HFFc6 (cell line): ENCODE measurements around the gene GTF3C5. TPM values are rescaled to one million over a fixed set of nuclear protein-coding genes. Genes with fewer than 3 reads are reported as not detected.

Source experiments
- DNase-seq: peaks from one replicate; pipeline ENCODE4 v3.0.0-alpha.2; 2018
- H3K27ac Mint-ChIP-seq: 2 replicates; pipeline ENCODE4 v1.8.0; 2020; ENCODE audit warnings: mild to moderate bottlenecking, mixed read lengths
- H3K27me3 Mint-ChIP-seq: 2 replicates; pipeline ENCODE4 v1.8.0; 2021; ENCODE audit warnings: mild to moderate bottlenecking, moderate library complexity, mixed read lengths; ENCODE audit not compliant: insufficient read depth
- H3K36me3 Mint-ChIP-seq: 2 replicates; pipeline ENCODE4 v1.8.0; 2021; ENCODE audit warnings: low read depth, mixed read lengths
- H3K4me1 Mint-ChIP-seq: 2 replicates; pipeline ENCODE4 v1.8.0; 2020; ENCODE audit warnings: low read depth, mixed read lengths
- H3K4me3 Mint-ChIP-seq: 2 replicates; pipeline ENCODE4 v1.8.0; 2020; ENCODE audit warnings: mild to moderate bottlenecking, moderate library complexity, mixed read lengths
- H3K9me3 Mint-ChIP-seq: 2 replicates; pipeline ENCODE4 v1.8.0; 2020; ENCODE audit warnings: mild to moderate bottlenecking, mixed read lengths
- CTCF ChIP-seq: fragments of 200-600 bp; sonication (generic); IDR thresholded peaks from 2 replicates; pipeline ENCODE4 v1.5.0; 2021; ENCODE audit warnings: antibody characterized with exemption, mild to moderate bottlenecking
- microRNA-seq: library from miRNA; unstranded; fragments of <30 nt; microRNA quantifications from one replicate; pipeline ENCODE4, GENCODE V29; 2019
- total RNA-seq, 6 experiments: library from RNA; stranded (reverse); fragmentation: NEBNext Ultra II Directional; extraction: Animal tissue kit (Norgen Biotek cat#: 25700); gene quantifications; 2 replicates in 1 of 6; 3 replicates in 5 of 6; pipeline ENCODE4 v1.2.3, GENCODE V29; 2021

GTF3C5 gene
- total RNA-seq, 6 experiments from 2014 or later, result 34.5 to 40.2 (median 38.4) TPM

GRCh38 chr9:133106511-133107244 is 75.9 kb downstream of the GTF3C5 start:
- H3K4me3 Mint-ChIP-seq, result no peak overlapping the region
- no peak for TF ChIP-seq CTCF
- peaks cover 4% of the 10 kb centered on the region; the same call in 1 of the 2 replicates for H3K36me3 Mint-ChIP-seq
- H3K4me1 Mint-ChIP-seq, result no peaks in the 10 kb centered on the region
- H3K27ac Mint-ChIP-seq, result no peak overlapping the region
- H3K9me3 Mint-ChIP-seq, result no peaks in the 10 kb centered on the region
- H3K27me3 Mint-ChIP-seq, result peaks cover 3% of the 10 kb centered on the region; the same call in 1 of the 2 replicates
- no peak for DNase-seq

- no peak for DNase-seq
- peaks cover 4% of the 10 kb centered on the region; the same call in 1 of the 2 replicates for H3K36me3 Mint-ChIP-seq
- H3K9me3 Mint-ChIP-seq, result no peaks in the 10 kb centered on the region
- no peak overlapping the region for H3K4me3 Mint-ChIP-seq
- H3K27me3 Mint-ChIP-seq, result peaks cover 3% of the 10 kb centered on the region; the same call in 1 of the 2 replicates
- no peak overlapping the region for H3K27ac Mint-ChIP-seq
- no peaks in the 10 kb centered on the region for H3K4me1 Mint-ChIP-seq
- TF ChIP-seq CTCF, result no peak
These were observed 76.5 kb downstream of the GTF3C5 start for GRCh38 chr9:133107245-133107722.

Small RNA genes lying within 50 kb of the gene (microRNA-seq; reads per million reads assigned to microRNA genes)
- 13.1 reads per million, percentile 15 among the genes with 10 or more reads in this experiment for gene MIR6877

Other genes starting within 250 kb of the GTF3C5 start
- under 1 TPM in 5 of 6 experiments, not detected in 1; 0.07 to 0.24 (median 0.12) TPM for gene AK8, start 152.7 kb upstream of the GTF3C5 start, total RNA-seq
- 1 to 10 TPM; 5.7 to 8.9 (median 6.3) TPM for gene SPACA9, start 152.1 kb upstream of the GTF3C5 start, total RNA-seq
- 10 to 100 TPM; 36.0 to 39.7 (median 37.1) TPM for gene TSC1, start 86.4 kb upstream of the GTF3C5 start, total RNA-seq
- under 1 TPM in 1 of 6 experiments, not detected in 5; 0.18 TPM for gene GFI1B, start 52.3 kb upstream of the GTF3C5 start, total RNA-seq
- gene CEL, start 31.0 kb downstream of the GTF3C5 start, total RNA-seq, result under 1 TPM; 0.25 to 0.60 (median 0.43) TPM
- gene RALGDS, start 90.2 kb downstream of the GTF3C5 start, total RNA-seq, result 10 to 100 TPM; 12.1 to 15.8 (median 14.8) TPM
- 1 to 10 TPM; 1.1 to 2.8 (median 1.7) TPM for gene GBGT1, start 132.9 kb downstream of the GTF3C5 start, total RNA-seq
- gene OBP2B, start 178.3 kb downstream of the GTF3C5 start, total RNA-seq, result not detected
- not detected for gene ABO, start 244.2 kb downstream of the GTF3C5 start, total RNA-seq